Measurements from ENCODE around the gene ZMIZ1. TPM values are rescaled to one million over a fixed set of nuclear protein-coding genes. Genes with fewer than 3 reads are reported as not detected.

The ZMIZ1 gene
- total RNA-seq, 1 experiment from 2014 or later = 42.3 TPM

GRCh38 chr10:79082631-79083596 lies 14.1 kb downstream of the ZMIZ1 start:
- H3K9me3 Mint-ChIP-seq (ENCODE audit: unreplicated experiment) = no peaks in the 10 kb centered on the region
- intact Hi-C loops (cut with micrococcal nuclease; ENCODE audit: unreplicated experiment) = no loop called here
- no peaks in the 10 kb centered on the region for H3K27me3 Mint-ChIP-seq (ENCODE audit: insufficient read depth, unreplicated experiment)
- DNase-seq = no peak
- Histone ChIP-seq H3K9me3 (no peaks in the 10 kb centered on the region), H3K4me1 (peaks cover 25% of the 10 kb centered on the region), H3K27me3 (replicated peaks; ENCODE audit: control insufficient read depth, insufficient read depth, low read length) (no peaks in the 10 kb centered on the region), H3K4me3 (ENCODE audit: low read depth, low read length) (no peak overlapping the region), H3K36me3 (ENCODE audit: control insufficient read depth, insufficient read depth, low read length) (no peaks in the 10 kb centered on the region; the same call in 1 of the 2 replicates)
- ChIA-PET POLR2A (no interaction called here), CTCF (no interaction called here)
- no peak overlapping the region for H3K4me3 Mint-ChIP-seq (ENCODE audit: unreplicated experiment)
- peak overlapping the region; percentile 9 for H3K27ac Mint-ChIP-seq (ENCODE audit: unreplicated experiment)
- H3K36me3 Mint-ChIP-seq (ENCODE audit: insufficient read depth, unreplicated experiment) = peaks cover 17% of the 10 kb centered on the region
- no peak for TF ChIP-seq CTCF (IDR thresholded peaks at IDR 0.05; ENCODE audit: insufficient read depth in 1 of 2, low read depth in 1 of 2, low read length in 1 of 2, severe bottlenecking in 1 of 2, unreplicated experiment in 1 of 2)
- peaks cover 32% of the 10 kb centered on the region for H3K4me1 Mint-ChIP-seq (ENCODE audit: low read depth, unreplicated experiment)
- no TSS peak for BruUV-seq (replicated peaks)

- BruUV-seq (replicated peaks) = no TSS peak
- H3K36me3 Mint-ChIP-seq (ENCODE audit: insufficient read depth, unreplicated experiment) = peaks cover 17% of the 10 kb centered on the region
- DNase-seq = peak in 1 of 2 experiments; percentile 40
- no peaks in the 10 kb centered on the region; the same call in 1 of the 2 replicates for H3K36me3 ChIP-seq (ENCODE audit: control insufficient read depth, insufficient read depth, low read length)
- H3K27me3 Mint-ChIP-seq (ENCODE audit: insufficient read depth, unreplicated experiment) = no peaks in the 10 kb centered on the region
- intact Hi-C loops (cut with micrococcal nuclease; ENCODE audit: unreplicated experiment) = no loop called here
- no peak overlapping the region for H3K4me3 ChIP-seq (ENCODE audit: low read depth, low read length)
- CTCF ChIA-PET = no interaction called here
- H3K4me1 Mint-ChIP-seq (ENCODE audit: low read depth, unreplicated experiment) = peaks cover 30% of the 10 kb centered on the region
- H3K4me1 ChIP-seq = peaks cover 13% of the 10 kb centered on the region
- no peak for TF ChIP-seq CTCF (IDR thresholded peaks at IDR 0.05; ENCODE audit: insufficient read depth in 1 of 2, low read depth in 1 of 2, low read length in 1 of 2, severe bottlenecking in 1 of 2, unreplicated experiment in 1 of 2)
- H3K27me3 ChIP-seq (replicated peaks; ENCODE audit: control insufficient read depth, insufficient read depth, low read length) = no peaks in the 10 kb centered on the region
- no peak overlapping the region for H3K27ac Mint-ChIP-seq (ENCODE audit: unreplicated experiment)
- no peaks in the 10 kb centered on the region for H3K9me3 ChIP-seq
- H3K4me3 Mint-ChIP-seq (ENCODE audit: unreplicated experiment) = no peak overlapping the region
- no peaks in the 10 kb centered on the region for H3K9me3 Mint-ChIP-seq (ENCODE audit: unreplicated experiment)
- POLR2A ChIA-PET = no interaction called here
Observed at GRCh38 chr10:79084012-79084971, 15.5 kb downstream of the ZMIZ1 start.

- ChIA-PET CTCF (no interaction called here), POLR2A (interaction anchor here (0.9 kb wide), 1 partner anchor 9 kb away, joined by 3 read pairs; no protein-coding TSS in a partner anchor)
- peaks cover 6% of the 10 kb centered on the region for H3K4me1 ChIP-seq
- no peaks in the 10 kb centered on the region for H3K9me3 ChIP-seq
- Mint-ChIP-seq H3K4me1 (ENCODE audit: low read depth, unreplicated experiment) (peaks cover 24% of the 10 kb centered on the region), H3K36me3 (ENCODE audit: insufficient read depth, unreplicated experiment) (peaks cover 17% of the 10 kb centered on the region), H3K27ac (ENCODE audit: unreplicated experiment) (no peak overlapping the region), H3K27me3 (ENCODE audit: insufficient read depth, unreplicated experiment) (no peaks in the 10 kb centered on the region), H3K9me3 (ENCODE audit: unreplicated experiment) (no peaks in the 10 kb centered on the region), H3K4me3 (ENCODE audit: unreplicated experiment) (no peak overlapping the region)
- H3K36me3 ChIP-seq (ENCODE audit: control insufficient read depth, insufficient read depth, low read length) = no peaks in the 10 kb centered on the region; the same call in 1 of the 2 replicates
- H3K4me3 ChIP-seq (ENCODE audit: low read depth, low read length) = no peak overlapping the region
- intact Hi-C loops (cut with micrococcal nuclease; ENCODE audit: unreplicated experiment) = no loop called here
- BruUV-seq (replicated peaks) = no TSS peak
- DNase-seq = no peak
- H3K27me3 ChIP-seq (replicated peaks; ENCODE audit: control insufficient read depth, insufficient read depth, low read length) = no peaks in the 10 kb centered on the region
- TF ChIP-seq CTCF (IDR thresholded peaks at IDR 0.05; ENCODE audit: insufficient read depth in 1 of 2, low read depth in 1 of 2, low read length in 1 of 2, severe bottlenecking in 1 of 2, unreplicated experiment in 1 of 2) = no peak
Observed at GRCh38 chr10:79084972-79085597, 16.3 kb downstream of the ZMIZ1 start.

All from Caco-2 (cell line).